Uterus (tissue), 4 donors: ENCODE data around the gene FAM174C. TPM values are rescaled to one million over a fixed set of nuclear protein-coding genes. Genes with fewer than 3 reads are reported as not detected.

ENCODE experiments used
- DNase-seq, 2 donors: peaks; one replicate each; pipeline ENCODE4 v3.0.0-alpha.2; 2019 to 2020
- H3K27ac ChIP-seq, 2 donors: fragments of 200-600 bp; sonication (generic); 1 replicate in 1 of 2; 2 replicates in 1 of 2; pipeline ENCODE4 v1.5.1; 2016 to 2018
- H3K27me3 ChIP-seq, 2 donors: fragments of 200-600 bp; sonication (generic); one replicate each; pipeline ENCODE4 v1.5.1; 2018 to 2019; ENCODE audit warnings: control low read depth in 1 of 2
- H3K36me3 ChIP-seq, 2 donors: fragments of 200-600 bp; sonication (generic); one replicate each; pipeline ENCODE4 v1.5.1; 2019; ENCODE audit warnings: control low read depth in 1 of 2
- H3K4me1 ChIP-seq, 2 donors: fragments of 200-600 bp; sonication (generic); one replicate each; pipeline ENCODE4 v1.5.1; 2018 to 2019; ENCODE audit warnings: control low read depth in 1 of 2
- H3K4me3 ChIP-seq, 2 donors: fragments of 200-600 bp; sonication (generic); 1 replicate in 1 of 2; 2 replicates in 1 of 2; pipeline ENCODE4 v1.5.1; 2018 to 2019; ENCODE audit warnings: mild to moderate bottlenecking in 1 of 2
- H3K9me3 ChIP-seq, 2 donors: fragments of 200-600 bp; sonication (generic); one replicate each; pipeline ENCODE4 v1.5.1; 2019; ENCODE audit warnings: control low read depth in 1 of 2
- CTCF ChIP-seq, 4 experiments: fragments of 200-600 bp in 2 of 4; fragments of 450-650 bp in 2 of 4; sonication (generic) in 2 of 4; IDR thresholded peaks; one replicate each; pipeline ENCODE4 v1.5.1; 2016 to 2019; ENCODE audit warnings: antibody characterized with exemption in 4 of 4, mild to moderate bottlenecking in 2 of 4, moderate library complexity in 1 of 4
- POLR2A ChIP-seq, 2 donors: fragments of 450-650 bp; IDR thresholded peaks; one replicate each; pipeline ENCODE4 v1.6.1; 2016; ENCODE audit warnings: antibody characterized with exemption in 2 of 2, mild to moderate bottlenecking in 1 of 2, moderate library complexity in 1 of 2
- intact Hi-C: fragments of 100-400 bp; cut with DNase I; formaldehyde crosslinking; loops from one replicate; pipeline ENCODE4 v1.15.1; 2023; ENCODE audit warnings: low total_unique reads
- total RNA-seq, 4 donors: library from RNA; depleted of rRNA in 3 of 4; stranded (reverse); fragments of >200 nt in 3 of 4; gene quantifications; one replicate each; pipeline versions ENCODE4 v1.1.0 to v1.2.4, GENCODE V29; 2014 to 2023
- donor health status: DM: yes; HTN: yes; CAD: no.

The FAM174C gene
- total RNA-seq, 4 donors from 2014 or later, result 2.1 to 24.3 (median 7.1) TPM

GRCh38 chr19:1270213-1270853, 5.0 kb upstream of the FAM174C start:
- peak overlapping the region; percentile 48 to 65 for H3K4me3 ChIP-seq
- peaks cover 36 to 72% of the 10 kb centered on the region in 2 donors for H3K4me1 ChIP-seq
- no peaks in the 10 kb centered on the region for H3K36me3 ChIP-seq
- no peaks in the 10 kb centered on the region for H3K27me3 ChIP-seq
- TF ChIP-seq POLR2A (IDR thresholded peaks at IDR 0.05) (no peak), CTCF (IDR thresholded peaks at IDR 0.05) (no peak)
- intact Hi-C loops, result no loop called here
- peak overlapping the region; percentile 96 to 99 for H3K27ac ChIP-seq
- no peak for DNase-seq
- H3K9me3 ChIP-seq, result no peaks in the 10 kb centered on the region

- no peaks in the 10 kb centered on the region for H3K36me3 ChIP-seq
- H3K27ac ChIP-seq, result peak overlapping the region; percentile 96 to 99
- intact Hi-C loops, result no loop called here
- H3K9me3 ChIP-seq, result no peaks in the 10 kb centered on the region
- no peaks in the 10 kb centered on the region for H3K27me3 ChIP-seq
- peaks cover 31 to 65% of the 10 kb centered on the region in 2 donors for H3K4me1 ChIP-seq
- H3K4me3 ChIP-seq, result peak overlapping the region; percentile 48 to 65
- no peak for DNase-seq
- no peak for TF ChIP-seq POLR2A (IDR thresholded peaks at IDR 0.05)
- no peak for TF ChIP-seq CTCF (IDR thresholded peaks at IDR 0.05)
Observed at GRCh38 chr19:1270854-1271527, 4.3 kb upstream of the FAM174C start.

GRCh38 chr19:1271528-1272422, 3.6 kb upstream of the FAM174C start:
- intact Hi-C loops, result no loop called here
- Histone ChIP-seq H3K4me1 (peaks cover 29 to 69% of the 10 kb centered on the region in 2 donors), H3K9me3 (no peaks in the 10 kb centered on the region), H3K27me3 (no peaks in the 10 kb centered on the region), H3K27ac (peak overlapping the region; percentile 96 to 99), H3K36me3 (no peaks in the 10 kb centered on the region), H3K4me3 (peak overlapping the region in 1 of 2 donors; percentile 48)
- peak in 1 of 2 donors; percentile 43 for DNase-seq
- no peak for TF ChIP-seq CTCF (IDR thresholded peaks at IDR 0.05)
- no peak for TF ChIP-seq POLR2A (IDR thresholded peaks at IDR 0.05)

- peak overlapping the region; percentile 7 to 8 for H3K27ac ChIP-seq
- no peaks in the 10 kb centered on the region for H3K36me3 ChIP-seq
- no peaks in the 10 kb centered on the region for H3K9me3 ChIP-seq
- no peak for DNase-seq
- TF ChIP-seq CTCF (IDR thresholded peaks at IDR 0.05) (no peak), POLR2A (IDR thresholded peaks at IDR 0.05) (no peak)
- H3K4me1 ChIP-seq, result peaks cover 24 to 62% of the 10 kb centered on the region in 2 donors
- intact Hi-C loops, result no loop called here
- H3K27me3 ChIP-seq, result no peaks in the 10 kb centered on the region
- H3K4me3 ChIP-seq, result no peak overlapping the region
Observed at GRCh38 chr19:1272423-1273262, 2.7 kb upstream of the FAM174C start.
